Brain microvascular endothelial cell (primary cell): ENCODE data around the gene BTN3A1.
A peak's percentile ranks its signal among the peaks of the same experiment; 100 is the strongest.

Experiments used
- DNase-seq: peaks from one replicate; pipeline ENCODE4 v3.0.0-alpha.2; 2020
- H3K27ac ChIP-seq: fragments of 250-450 bp; sonication (Bioruptor Pico); 2 replicates; pipeline ENCODE4 v1.5.1; 2020; ENCODE audit warnings: mild to moderate bottlenecking, moderate library complexity
- H3K27me3 ChIP-seq: fragments of 250-450 bp; sonication (Bioruptor Pico); replicated peaks from 2 replicates; pipeline ENCODE4 v1.5.1; 2020; ENCODE audit warnings: mild to moderate bottlenecking
- H3K36me3 ChIP-seq: fragments of 250-450 bp; sonication (Bioruptor Pico); replicated peaks from 2 replicates; pipeline ENCODE4 v1.5.1; 2020; ENCODE audit warnings: mild to moderate bottlenecking
- H3K4me3 ChIP-seq: 2 replicates; pipeline ENCODE4 v1.5.1; 2011; ENCODE audit warnings: low read depth, mild to moderate bottlenecking, control low read depth, low read length, moderate library complexity
- in situ Hi-C: cut with HindIII; loops from 2 replicates; pipeline ENCODE4 v1.10.0; 2017; ENCODE audit warnings: low sequenced_read_pairs, low pct_ligation_motif_present
- TF ChIP-seq, protein P1 (sequence below): IDR thresholded peaks from 2 replicates; pipeline ENCODE4 v1.5.1; 2011; ENCODE audit warnings: low read depth, mild to moderate bottlenecking, moderate library complexity, low read length, control low read depth, inconsistent platforms; ENCODE audit errors: missing control alignments

BTN3A1 gene

DNA sequence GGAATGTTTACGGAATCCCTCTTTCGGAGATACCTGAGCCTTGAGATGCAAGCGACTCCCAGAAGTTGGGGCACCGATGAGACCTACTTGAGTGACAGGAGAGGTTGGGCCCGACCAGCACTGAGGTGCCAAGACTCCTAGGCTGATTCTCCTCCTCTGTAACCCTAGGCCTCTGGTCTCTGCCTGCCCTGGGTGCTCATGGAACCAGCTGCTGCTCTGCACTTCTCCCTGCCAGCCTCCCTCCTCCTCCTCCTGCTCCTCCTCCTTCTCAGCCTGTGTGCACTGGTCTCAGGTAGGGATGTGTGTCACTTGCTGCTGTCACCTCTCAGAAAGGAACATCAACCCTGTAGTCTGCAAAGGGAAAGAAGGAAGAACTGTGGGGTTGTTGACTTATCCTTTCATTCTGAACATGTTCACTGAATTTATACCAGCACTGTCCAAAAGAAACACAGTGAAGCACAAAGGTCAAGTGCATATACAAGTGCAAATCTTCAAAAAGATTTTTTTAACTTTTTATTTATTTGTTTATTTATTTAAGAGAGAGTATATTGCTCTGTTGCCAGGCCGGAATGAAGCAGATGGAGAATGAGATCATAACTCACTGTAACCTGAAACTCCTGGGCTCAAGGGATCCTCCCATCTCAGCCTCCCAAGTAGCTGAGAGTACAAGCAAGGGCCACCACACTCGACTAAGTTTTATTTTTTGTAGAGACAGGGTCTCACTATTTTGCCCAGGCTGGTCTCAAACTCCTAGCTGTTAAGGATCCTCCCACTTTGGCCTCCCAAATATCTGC, 18.3 kb upstream of the BTN3A1 start:
- Histone ChIP-seq H3K36me3 (no peaks in the 10 kb centered on the region), H3K27ac (peak overlapping the region; percentile 71), H3K27me3 (no peaks in the 10 kb centered on the region), H3K4me3 (peak overlapping the region; percentile 76)
- TF ChIP-seq, protein P1, sequence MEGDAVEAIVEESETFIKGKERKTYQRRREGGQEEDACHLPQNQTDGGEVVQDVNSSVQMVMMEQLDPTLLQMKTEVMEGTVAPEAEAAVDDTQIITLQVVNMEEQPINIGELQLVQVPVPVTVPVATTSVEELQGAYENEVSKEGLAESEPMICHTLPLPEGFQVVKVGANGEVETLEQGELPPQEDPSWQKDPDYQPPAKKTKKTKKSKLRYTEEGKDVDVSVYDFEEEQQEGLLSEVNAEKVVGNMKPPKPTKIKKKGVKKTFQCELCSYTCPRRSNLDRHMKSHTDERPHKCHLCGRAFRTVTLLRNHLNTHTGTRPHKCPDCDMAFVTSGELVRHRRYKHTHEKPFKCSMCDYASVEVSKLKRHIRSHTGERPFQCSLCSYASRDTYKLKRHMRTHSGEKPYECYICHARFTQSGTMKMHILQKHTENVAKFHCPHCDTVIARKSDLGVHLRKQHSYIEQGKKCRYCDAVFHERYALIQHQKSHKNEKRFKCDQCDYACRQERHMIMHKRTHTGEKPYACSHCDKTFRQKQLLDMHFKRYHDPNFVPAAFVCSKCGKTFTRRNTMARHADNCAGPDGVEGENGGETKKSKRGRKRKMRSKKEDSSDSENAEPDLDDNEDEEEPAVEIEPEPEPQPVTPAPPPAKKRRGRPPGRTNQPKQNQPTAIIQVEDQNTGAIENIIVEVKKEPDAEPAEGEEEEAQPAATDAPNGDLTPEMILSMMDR: no peak
- in situ Hi-C loops: no loop called here
- peak; percentile 75 for DNase-seq

- TF ChIP-seq, protein P1: no peak
- in situ Hi-C loops: no loop called here
Measured at GRCh38 chr6:26385734-26386125, 16.3 kb upstream of the BTN3A1 start.

GRCh38 chr6:26387565-26387964, 14.5 kb upstream of the BTN3A1 start:
- Histone ChIP-seq H3K27me3 (no peaks in the 10 kb centered on the region), H3K36me3 (peaks cover 8% of the 10 kb centered on the region), H3K4me3 (no peak overlapping the region), H3K27ac (no peak overlapping the region)
- DNase-seq: no peak
- in situ Hi-C loops: no loop called here
- TF ChIP-seq, protein P1: no peak

More at GRCh38 chr6:26385734-26386125, 16.3 kb upstream of the BTN3A1 start:
- peaks cover 6% of the 10 kb centered on the region for H3K36me3 ChIP-seq
- no peak for DNase-seq
- H3K27me3 ChIP-seq: no peaks in the 10 kb centered on the region
- H3K4me3 ChIP-seq: no peak overlapping the region
- H3K27ac ChIP-seq: no peak overlapping the region

GRCh38 chr6:26388014-26388413, 14.1 kb upstream of the BTN3A1 start:
- no peaks in the 10 kb centered on the region for H3K27me3 ChIP-seq
- DNase-seq: peak; percentile 18
- TF ChIP-seq, protein P1: no peak
- H3K4me3 ChIP-seq: no peak overlapping the region
- peaks cover 8% of the 10 kb centered on the region for H3K36me3 ChIP-seq
- H3K27ac ChIP-seq: peak overlapping the region; percentile 12
- in situ Hi-C loops: no loop called here

- H3K36me3 ChIP-seq: peaks cover 8% of the 10 kb centered on the region
- H3K27ac ChIP-seq: peak overlapping the region; percentile 12
- peak; percentile 22 for DNase-seq
- TF ChIP-seq, protein P1: no peak
- H3K27me3 ChIP-seq: no peaks in the 10 kb centered on the region
- in situ Hi-C loops: no loop called here
- H3K4me3 ChIP-seq: no peak overlapping the region
Measured at GRCh38 chr6:26388441-26388840, 13.6 kb upstream of the BTN3A1 start.
